GM12872 (cell line): Measurements from ENCODE around the gene HSPA12B.

Experiments used
- TF ChIP-seq, protein P1 (sequence below): IDR thresholded peaks from 3 replicates; pipeline ENCODE4 v1.5.1; 2011; ENCODE audit warnings: low read depth, mild to moderate bottlenecking, low read length, moderate library complexity; ENCODE audit not compliant: insufficient read depth

Gene HSPA12B

GRCh38 chr20:3697588-3698305, 34.7 kb upstream of the HSPA12B start:
- TF ChIP-seq, protein P1, sequence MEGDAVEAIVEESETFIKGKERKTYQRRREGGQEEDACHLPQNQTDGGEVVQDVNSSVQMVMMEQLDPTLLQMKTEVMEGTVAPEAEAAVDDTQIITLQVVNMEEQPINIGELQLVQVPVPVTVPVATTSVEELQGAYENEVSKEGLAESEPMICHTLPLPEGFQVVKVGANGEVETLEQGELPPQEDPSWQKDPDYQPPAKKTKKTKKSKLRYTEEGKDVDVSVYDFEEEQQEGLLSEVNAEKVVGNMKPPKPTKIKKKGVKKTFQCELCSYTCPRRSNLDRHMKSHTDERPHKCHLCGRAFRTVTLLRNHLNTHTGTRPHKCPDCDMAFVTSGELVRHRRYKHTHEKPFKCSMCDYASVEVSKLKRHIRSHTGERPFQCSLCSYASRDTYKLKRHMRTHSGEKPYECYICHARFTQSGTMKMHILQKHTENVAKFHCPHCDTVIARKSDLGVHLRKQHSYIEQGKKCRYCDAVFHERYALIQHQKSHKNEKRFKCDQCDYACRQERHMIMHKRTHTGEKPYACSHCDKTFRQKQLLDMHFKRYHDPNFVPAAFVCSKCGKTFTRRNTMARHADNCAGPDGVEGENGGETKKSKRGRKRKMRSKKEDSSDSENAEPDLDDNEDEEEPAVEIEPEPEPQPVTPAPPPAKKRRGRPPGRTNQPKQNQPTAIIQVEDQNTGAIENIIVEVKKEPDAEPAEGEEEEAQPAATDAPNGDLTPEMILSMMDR, result no peak

GRCh38 chr20:3698591-3699001, 33.9 kb upstream of the HSPA12B start:
- TF ChIP-seq, protein P1, result no peak

DNA sequence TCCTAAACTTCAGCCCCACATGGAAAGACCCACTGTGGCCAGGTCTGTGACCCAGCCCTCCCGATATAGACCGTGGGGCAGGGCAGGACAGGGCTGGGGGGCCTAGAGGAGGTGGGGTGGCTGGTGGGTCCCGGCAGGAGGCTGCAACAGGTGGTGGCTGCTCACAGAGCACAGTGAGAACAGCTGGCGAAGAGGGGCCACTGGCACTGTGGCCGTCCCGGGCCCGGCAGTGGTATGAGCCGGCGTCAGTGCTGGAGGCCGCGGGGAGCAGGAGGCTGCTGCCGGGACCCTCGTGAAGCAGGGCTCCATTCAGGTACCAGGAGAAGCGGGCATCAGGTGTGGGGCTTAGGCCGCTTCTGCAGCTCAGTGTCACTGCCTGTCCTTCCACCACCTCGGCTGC, 33.4 kb upstream of the HSPA12B start:
- TF ChIP-seq, protein P1, result no peak

DNA sequence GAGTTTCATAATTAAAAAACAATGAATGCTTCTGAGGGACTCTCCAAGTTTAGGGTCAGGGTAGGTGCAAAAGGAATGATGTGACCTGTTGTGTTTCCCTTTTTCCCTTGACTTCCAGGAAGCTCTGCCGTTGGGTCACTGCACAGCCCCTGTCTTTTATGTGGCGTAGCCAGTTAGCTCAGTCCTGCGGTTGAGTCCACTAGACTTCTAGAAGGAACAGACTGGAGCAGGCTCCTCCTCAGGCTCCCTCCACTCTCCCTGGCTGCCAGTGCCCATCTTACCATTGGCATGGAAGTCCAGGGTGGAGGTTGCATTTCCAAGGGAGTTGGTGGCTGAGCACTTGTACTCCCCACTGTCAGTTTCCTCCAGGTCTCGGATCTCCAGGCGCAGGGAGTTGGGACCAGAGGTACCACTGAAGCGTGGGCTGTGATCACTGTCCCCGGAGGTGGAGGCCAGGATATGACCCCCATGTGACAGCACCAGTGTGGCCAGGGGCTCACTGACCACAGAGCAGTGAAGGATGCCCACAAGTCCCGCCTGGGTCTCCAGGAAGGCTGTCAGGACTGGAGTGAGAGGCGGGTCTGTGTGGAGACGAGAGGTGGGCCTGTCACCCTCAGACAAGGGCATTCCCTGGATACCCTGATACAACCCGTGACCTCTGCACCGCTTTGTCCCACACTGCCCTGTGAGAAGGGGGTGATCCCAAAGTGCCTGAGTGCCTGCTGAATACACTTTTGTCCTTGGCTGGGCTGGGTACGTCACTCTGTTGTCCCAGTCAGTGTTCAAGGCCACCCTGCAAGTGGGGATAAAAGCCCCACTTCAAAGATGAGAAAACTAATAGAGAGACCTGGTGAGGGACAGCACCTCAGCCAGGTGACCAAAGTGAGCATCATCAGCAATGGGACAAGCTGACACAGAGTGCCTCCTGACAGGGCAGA, 31.2 kb upstream of the HSPA12B start:
- TF ChIP-seq, protein P1, result no peak

- TF ChIP-seq, protein P1, result no peak
Measured at GRCh38 chr20:3702611-3703391, 29.7 kb upstream of the HSPA12B start.

DNA sequence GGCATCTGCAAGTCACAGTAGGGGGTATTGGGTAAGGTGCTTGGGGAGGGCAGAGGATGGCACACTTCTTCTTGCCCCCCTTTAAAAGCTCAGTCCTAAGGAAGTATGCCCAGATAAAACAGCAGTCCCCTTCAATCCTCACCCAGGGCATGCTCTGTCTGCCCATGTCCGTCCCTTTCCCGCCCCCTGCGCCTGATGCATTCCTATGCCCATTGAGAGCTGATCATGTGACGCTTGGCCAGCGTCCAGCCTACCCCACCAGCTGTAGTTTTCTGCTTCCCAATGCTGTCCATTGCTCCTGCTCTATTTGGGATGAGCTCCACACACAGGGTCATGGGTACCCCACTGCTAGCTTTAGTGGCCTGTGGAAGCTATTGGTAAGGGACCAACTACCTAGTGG, 28.4 kb upstream of the HSPA12B start:
- TF ChIP-seq, protein P1, result no peak
